GF-D8 (cell line): ENCODE results near the gene C2orf72.
"Not testable (repeated sequence)": the region's sequence is repeated elsewhere in the genome, so short reads cannot be mapped to it uniquely, and the experiment has no call there.

Source experiments
- DNase-seq: peaks from one replicate; lab custom pipeline; 2025; lab: John Stamatoyannopoulos, UW

The C2orf72 gene

GRCh38 chr2:231037202-231037730 lies at the start of gene C2orf72:
C2orf72 (plus strand) TSS chr2:231037523; CDS start chr2:231037566, 43 bp downstream.
- no peak for DNase-seq

- DNase-seq = no peak
Measured at GRCh38 chr2:230989731-230990130, 47.6 kb upstream of the C2orf72 start.

GRCh38 chr2:230990131-230990898 lies 47.0 kb upstream of the C2orf72 start:
- no peak for DNase-seq

GRCh38 chr2:230990899-230991150 lies 46.5 kb upstream of the C2orf72 start:
- no peak for DNase-seq

GRCh38 chr2:230991598-230991997 lies 45.7 kb upstream of the C2orf72 start:
- DNase-seq = no peak

GRCh38 chr2:230995821-230996220 lies 41.5 kb upstream of the C2orf72 start, which contains the start of gene SPATA3:
SPATA3 (plus strand) TSS chr2:230996121; CDS start chr2:230996234, 113 bp downstream.
- no peak for DNase-seq

GRCh38 chr2:230996661-230997060 lies 40.7 kb upstream of the C2orf72 start:
- DNase-seq = no peak

GRCh38 chr2:230998882-230999281 lies 38.4 kb upstream of the C2orf72 start:
- DNase-seq = no peak

- no peak for DNase-seq
Measured at GRCh38 chr2:230999477-230999876, 37.8 kb upstream of the C2orf72 start.

GRCh38 chr2:231000211-231000904 lies 37.0 kb upstream of the C2orf72 start:
- no peak for DNase-seq

- DNase-seq = no peak
Measured at GRCh38 chr2:231001036-231001435, 36.3 kb upstream of the C2orf72 start.

- DNase-seq = no peak
Measured at GRCh38 chr2:231001921-231002320, 35.4 kb upstream of the C2orf72 start.

GRCh38 chr2:231002641-231003040 lies 34.7 kb upstream of the C2orf72 start:
- no peak for DNase-seq

- no peak for DNase-seq
Measured at GRCh38 chr2:231003186-231003585, 34.1 kb upstream of the C2orf72 start.

GRCh38 chr2:231004930-231005329 lies 32.4 kb upstream of the C2orf72 start:
- DNase-seq = not testable (repeated sequence)

- DNase-seq = no peak
Measured at GRCh38 chr2:231007286-231008098, 29.8 kb upstream of the C2orf72 start.

GRCh38 chr2:231008131-231008530 lies 29.2 kb upstream of the C2orf72 start:
- no peak for DNase-seq

GRCh38 chr2:231009236-231009919 lies 27.9 kb upstream of the C2orf72 start:
- DNase-seq = no peak

GRCh38 chr2:231010201-231010730 lies 27.1 kb upstream of the C2orf72 start:
- DNase-seq = no peak

GRCh38 chr2:231011526-231011925 lies 25.8 kb upstream of the C2orf72 start:
- DNase-seq = no peak

- DNase-seq = no peak
Measured at GRCh38 chr2:231012463-231012862, 24.9 kb upstream of the C2orf72 start.

- DNase-seq = no peak
Measured at GRCh38 chr2:231013820-231014219, 23.5 kb upstream of the C2orf72 start.
